PC-3 (cell line): Measurements from ENCODE around the gene LSR.

Experiments used
- EZH2 ChIP-seq: fragments of 300-600 bp; sonication (generic); IDR thresholded peaks from one replicate; pipeline ENCODE4 v1.6.1; 2017; ENCODE audit warnings: antibody characterized with exemption, mild to moderate bottlenecking, low read length; ENCODE audit not compliant: unreplicated experiment
- TF ChIP-seq, protein P1 (sequence below): fragments of 300-600 bp; sonication (generic); conservative IDR thresholded peaks from 2 replicates; pipeline ENCODE4 v1.5.1; 2017; ENCODE audit warnings: antibody characterized with exemption, low read depth, mild to moderate bottlenecking, low read length

DNA sequence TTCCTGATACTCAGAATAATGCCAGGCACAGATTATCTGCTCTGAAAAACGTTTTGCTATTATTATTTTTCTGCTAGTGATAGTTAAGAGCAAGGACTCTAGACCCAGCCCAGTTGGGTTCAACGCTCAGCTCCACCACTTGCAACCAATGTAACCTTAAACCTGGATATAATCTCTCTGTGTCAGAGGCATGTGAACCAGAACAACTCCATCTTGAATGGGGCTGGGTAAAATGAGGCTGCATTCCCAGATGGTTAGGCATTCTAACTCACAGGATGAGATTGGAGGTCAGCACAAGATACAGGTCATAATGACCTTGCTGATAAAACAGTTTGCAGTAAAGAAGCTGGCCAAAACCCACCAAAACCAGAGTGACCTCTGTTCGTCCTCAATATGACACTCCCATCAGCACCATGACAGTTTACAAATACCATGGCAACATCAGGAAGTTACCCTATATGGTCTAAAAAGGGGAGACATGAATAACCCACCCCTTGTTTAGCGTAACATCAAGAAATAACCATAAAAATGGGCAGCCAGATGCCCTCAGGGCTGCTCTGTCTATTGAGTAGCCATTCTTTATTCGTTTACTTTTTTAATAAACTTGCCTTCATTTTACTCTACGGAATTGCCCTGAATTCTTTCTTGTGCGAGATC, 33.9 kb upstream of the LSR start:
- TF ChIP-seq, protein P1, sequence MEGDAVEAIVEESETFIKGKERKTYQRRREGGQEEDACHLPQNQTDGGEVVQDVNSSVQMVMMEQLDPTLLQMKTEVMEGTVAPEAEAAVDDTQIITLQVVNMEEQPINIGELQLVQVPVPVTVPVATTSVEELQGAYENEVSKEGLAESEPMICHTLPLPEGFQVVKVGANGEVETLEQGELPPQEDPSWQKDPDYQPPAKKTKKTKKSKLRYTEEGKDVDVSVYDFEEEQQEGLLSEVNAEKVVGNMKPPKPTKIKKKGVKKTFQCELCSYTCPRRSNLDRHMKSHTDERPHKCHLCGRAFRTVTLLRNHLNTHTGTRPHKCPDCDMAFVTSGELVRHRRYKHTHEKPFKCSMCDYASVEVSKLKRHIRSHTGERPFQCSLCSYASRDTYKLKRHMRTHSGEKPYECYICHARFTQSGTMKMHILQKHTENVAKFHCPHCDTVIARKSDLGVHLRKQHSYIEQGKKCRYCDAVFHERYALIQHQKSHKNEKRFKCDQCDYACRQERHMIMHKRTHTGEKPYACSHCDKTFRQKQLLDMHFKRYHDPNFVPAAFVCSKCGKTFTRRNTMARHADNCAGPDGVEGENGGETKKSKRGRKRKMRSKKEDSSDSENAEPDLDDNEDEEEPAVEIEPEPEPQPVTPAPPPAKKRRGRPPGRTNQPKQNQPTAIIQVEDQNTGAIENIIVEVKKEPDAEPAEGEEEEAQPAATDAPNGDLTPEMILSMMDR: no peak
- no peak for TF ChIP-seq EZH2
